ENCODE data around the gene VPS51. TPM values are rescaled to one million over a fixed set of nuclear protein-coding genes. Genes with fewer than 3 reads are reported as not detected.

VPS51 gene
- total and polyA plus RNA-seq, 10 of the 15 experiments (the other 5 are each of a cell fraction or from before 2014, with no cell fraction given) = 1.5 to 279 (median 53.2) TPM

DNA sequence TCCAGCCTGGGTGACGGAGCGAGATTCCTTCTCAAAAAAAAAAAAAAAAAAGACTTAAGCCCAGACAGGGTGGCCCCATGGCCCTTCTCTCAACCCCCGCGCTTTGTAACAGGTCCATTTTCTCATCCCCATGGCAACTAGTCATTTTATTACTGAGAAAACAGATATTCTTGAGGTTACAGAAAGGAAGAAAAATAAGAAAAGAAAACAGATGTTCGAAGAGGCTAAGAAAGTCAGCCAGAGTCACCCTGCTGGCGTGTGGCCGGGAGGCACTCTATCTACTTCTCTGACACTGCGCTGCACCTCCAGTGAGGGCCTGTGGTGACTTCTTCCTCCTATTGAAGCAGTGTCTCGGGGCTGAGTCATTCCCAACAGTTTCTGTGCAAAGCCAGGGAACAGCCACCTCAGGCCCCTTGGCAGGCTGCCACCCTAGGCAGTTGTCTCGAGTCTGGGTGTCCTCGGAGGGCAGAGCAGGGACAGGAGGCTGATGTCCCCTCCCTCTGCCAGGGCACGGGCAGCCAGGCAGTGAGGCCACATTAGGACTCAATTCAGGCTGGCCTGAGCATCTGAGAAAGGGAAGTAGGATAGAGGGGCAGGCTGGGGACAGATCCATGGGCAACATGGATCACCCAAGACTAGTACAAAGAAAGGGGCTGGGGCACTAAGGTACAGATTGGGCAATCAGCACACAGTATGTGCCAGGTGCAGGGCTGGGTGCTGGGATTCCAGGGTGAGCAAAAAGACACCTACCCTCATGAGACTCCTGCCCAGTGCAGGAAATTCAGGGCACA lies 54.7 kb downstream of the VPS51 start (continued):
- TF ChIP-seq FOXM1 (IDR thresholded peaks at IDR 0.05; ENCODE audit: low read depth, low read length) (no peak), YBX1 (IDR thresholded peaks at IDR 0.05) (no peak), TAF1 (IDR thresholded peaks at IDR 0.05; ENCODE audit: borderline replicate concordance, low read depth, low read length) (no peak), MTA2 (IDR thresholded peaks at IDR 0.05; ENCODE audit: low read depth) (no peak), SIN3A (IDR thresholded peaks at IDR 0.05; ENCODE audit: low read depth, low read length) (no peak), ZNF207 (IDR thresholded peaks at IDR 0.05; ENCODE audit: borderline replicate concordance) (no peak), STAT1 (conservative IDR thresholded peaks at IDR 0.05) (no peak), PKNOX1 (IDR thresholded peaks at IDR 0.05) (no peak), FOS (IDR thresholded peaks at IDR 0.05; ENCODE audit: borderline replicate concordance, extremely low read depth, insufficient read length) (no peak), ZSCAN29 (IDR thresholded peaks at IDR 0.05) (no peak), BCL11A (IDR thresholded peaks at IDR 0.05; ENCODE audit: low read depth, low read length) (no peak), CEBPB (IDR thresholded peaks at IDR 0.05; ENCODE audit: borderline replicate concordance in 1 of 2, low read depth in 2 of 2, low read length in 2 of 2) (no peak; a peak in 1 of 4 replicates), IKZF2 (IDR thresholded peaks at IDR 0.05) (peak in 1 of 2 experiments; percentile 38; a peak in 1 of 4 replicates), POLR2A (IDR thresholded peaks at IDR 0.05; ENCODE audit: low read depth, low read length) (peak; percentile 40; the same call in 1 of the 2 replicates), KDM1A (IDR thresholded peaks at IDR 0.05; ENCODE audit: borderline replicate concordance) (no peak), BHLHE40 (IDR thresholded peaks at IDR 0.05; ENCODE audit: borderline replicate concordance in 1 of 2, low read depth in 2 of 2, low read length in 1 of 2) (no peak), SRF (IDR thresholded peaks at IDR 0.05; ENCODE audit: low read depth in 2 of 2, low read length in 2 of 2) (no peak), HDAC6 (IDR thresholded peaks at IDR 0.05; ENCODE audit: unreplicated experiment) (no peak), ZBTB33 (IDR thresholded peaks at IDR 0.05) (no peak), YY1 (IDR thresholded peaks at IDR 0.05; ENCODE audit: low read depth, low read length) (0 out of 2 replicates have a peak, but pooled peaks have one; percentile 5), ATF7 (IDR thresholded peaks at IDR 0.05; ENCODE audit: low read depth) (no peak), BCLAF1 (IDR thresholded peaks at IDR 0.05) (no peak), SMARCA5 (IDR thresholded peaks at IDR 0.05) (no peak)
- TF ChIP-seq, protein P1, sequence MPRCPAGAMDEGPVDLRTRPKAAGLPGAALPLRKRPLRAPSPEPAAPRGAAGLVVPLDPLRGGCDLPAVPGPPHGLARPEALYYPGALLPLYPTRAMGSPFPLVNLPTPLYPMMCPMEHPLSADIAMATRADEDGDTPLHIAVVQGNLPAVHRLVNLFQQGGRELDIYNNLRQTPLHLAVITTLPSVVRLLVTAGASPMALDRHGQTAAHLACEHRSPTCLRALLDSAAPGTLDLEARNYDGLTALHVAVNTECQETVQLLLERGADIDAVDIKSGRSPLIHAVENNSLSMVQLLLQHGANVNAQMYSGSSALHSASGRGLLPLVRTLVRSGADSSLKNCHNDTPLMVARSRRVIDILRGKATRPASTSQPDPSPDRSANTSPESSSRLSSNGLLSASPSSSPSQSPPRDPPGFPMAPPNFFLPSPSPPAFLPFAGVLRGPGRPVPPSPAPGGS (IDR thresholded peaks at IDR 0.05; ENCODE audit: borderline replicate concordance, insufficient read depth, low read depth, low read length, poor library complexity, severe bottlenecking) = no peak

All from GM12878 (cell line).